Stimulated activated CD4-positive, alpha-beta T cell treated with anti-CD3 and anti-CD28 coated beads, Interleukin-1b, Interleukin-23, amount 100 ng/mL, for 4 hours (primary cell): ENCODE results near the gene IGBP1.
"Not testable (repeated sequence)": the region's sequence is repeated elsewhere in the genome, so short reads cannot be mapped to it uniquely, and the experiment has no call there.

Source experiments
- DNase-seq, 2 donors: peaks; one replicate each; pipeline ENCODE4 v3.0.0-alpha.2; 2020; ENCODE audit warnings: low read depth in 2 of 2

The IGBP1 gene

GRCh38 chrX:70133303-70134115 is at the start of gene IGBP1:
Gene IGBP1 (plus strand): TSS chrX:70133447. CDS start chrX:70133948, 501 bp downstream.
- DNase-seq: peak; percentile 45 to 55

GRCh38 chrX:70084592-70085240 is 48.5 kb upstream of the IGBP1 start:
- DNase-seq: no peak

GRCh38 chrX:70087857-70088630 is 45.2 kb upstream of the IGBP1 start:
- DNase-seq: no peak

- DNase-seq: no peak
Observed at GRCh38 chrX:70088751-70089150, 44.5 kb upstream of the IGBP1 start.

GRCh38 chrX:70089604-70090297 is 43.5 kb upstream of the IGBP1 start:
- no peak for DNase-seq

GRCh38 chrX:70092247-70092646 is 41.0 kb upstream of the IGBP1 start:
- no peak for DNase-seq

- no peak for DNase-seq
Observed at GRCh38 chrX:70096052-70096451, 37.2 kb upstream of the IGBP1 start.

- no peak for DNase-seq
Observed at GRCh38 chrX:70105229-70105628, 28.0 kb upstream of the IGBP1 start.

- not testable (repeated sequence) for DNase-seq
Observed at GRCh38 chrX:70111436-70112026, 21.7 kb upstream of the IGBP1 start.

GRCh38 chrX:70117738-70118137 is 15.5 kb upstream of the IGBP1 start:
- DNase-seq: no peak

GRCh38 chrX:70123014-70123413 is 10.2 kb upstream of the IGBP1 start:
- not testable (repeated sequence) for DNase-seq

- DNase-seq: no peak
Observed at GRCh38 chrX:70124678-70125077, 8.6 kb upstream of the IGBP1 start.

GRCh38 chrX:70128071-70128470 is 5.2 kb upstream of the IGBP1 start:
- DNase-seq: no peak

GRCh38 chrX:70129816-70130215 is 3.4 kb upstream of the IGBP1 start:
- DNase-seq: no peak

- DNase-seq: no peak
Observed at GRCh38 chrX:70132224-70132623, 1.0 kb upstream of the IGBP1 start.

- DNase-seq: no peak
Observed at GRCh38 chrX:70132877-70133302, 357 bp upstream of the IGBP1 start.

GRCh38 chrX:70134116-70134477 is 850 bp downstream of the IGBP1 start:
- no peak for DNase-seq

- DNase-seq: no peak
Observed at GRCh38 chrX:70138622-70139021, 5.4 kb downstream of the IGBP1 start.

GRCh38 chrX:70139736-70140135 is 6.5 kb downstream of the IGBP1 start:
- DNase-seq: no peak

GRCh38 chrX:70141373-70141772 is 8.1 kb downstream of the IGBP1 start:
- no peak for DNase-seq
